ENCODE results near the gene IGFN1.

DNA sequence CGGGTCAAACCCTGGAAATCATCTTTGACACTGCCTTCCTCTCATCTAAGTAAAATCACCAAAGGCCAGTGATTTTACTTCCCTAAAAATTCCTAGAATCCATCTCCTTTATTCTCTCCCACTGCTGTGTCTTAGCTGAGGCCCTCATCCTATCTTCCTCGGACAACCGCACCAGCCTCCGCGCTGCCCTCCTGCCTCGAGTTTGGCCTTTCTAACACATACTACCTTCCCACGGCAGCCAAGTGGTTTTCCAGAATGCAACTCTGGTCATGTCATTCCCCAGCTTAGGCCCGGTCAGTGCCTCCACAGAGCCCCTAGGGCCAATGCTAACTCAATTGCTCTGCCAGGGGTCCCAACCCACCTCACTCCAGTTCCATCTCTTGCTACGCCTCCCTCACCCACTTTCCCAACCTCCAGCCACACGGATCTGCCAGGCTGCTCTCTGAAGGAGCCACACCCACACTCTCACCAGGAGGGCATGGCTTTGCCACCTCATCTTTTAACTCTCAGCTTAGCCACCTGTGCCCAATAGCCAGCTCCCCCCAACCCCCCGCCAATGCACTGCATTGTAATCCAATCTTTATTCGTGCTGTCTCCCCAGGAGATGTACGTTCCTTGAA is 43.1 kb upstream of the IGFN1 start:
- TF ChIP-seq, protein P1, sequence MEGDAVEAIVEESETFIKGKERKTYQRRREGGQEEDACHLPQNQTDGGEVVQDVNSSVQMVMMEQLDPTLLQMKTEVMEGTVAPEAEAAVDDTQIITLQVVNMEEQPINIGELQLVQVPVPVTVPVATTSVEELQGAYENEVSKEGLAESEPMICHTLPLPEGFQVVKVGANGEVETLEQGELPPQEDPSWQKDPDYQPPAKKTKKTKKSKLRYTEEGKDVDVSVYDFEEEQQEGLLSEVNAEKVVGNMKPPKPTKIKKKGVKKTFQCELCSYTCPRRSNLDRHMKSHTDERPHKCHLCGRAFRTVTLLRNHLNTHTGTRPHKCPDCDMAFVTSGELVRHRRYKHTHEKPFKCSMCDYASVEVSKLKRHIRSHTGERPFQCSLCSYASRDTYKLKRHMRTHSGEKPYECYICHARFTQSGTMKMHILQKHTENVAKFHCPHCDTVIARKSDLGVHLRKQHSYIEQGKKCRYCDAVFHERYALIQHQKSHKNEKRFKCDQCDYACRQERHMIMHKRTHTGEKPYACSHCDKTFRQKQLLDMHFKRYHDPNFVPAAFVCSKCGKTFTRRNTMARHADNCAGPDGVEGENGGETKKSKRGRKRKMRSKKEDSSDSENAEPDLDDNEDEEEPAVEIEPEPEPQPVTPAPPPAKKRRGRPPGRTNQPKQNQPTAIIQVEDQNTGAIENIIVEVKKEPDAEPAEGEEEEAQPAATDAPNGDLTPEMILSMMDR (IDR thresholded peaks at IDR 0.05): no peak
- TF ChIP-seq POLR2AphosphoS5 (IDR thresholded peaks at IDR 0.05): no peak
